Activated CD4-positive, alpha-beta memory T cell treated with anti-CD3 and anti-CD28 coated beads, Interleukin-2, amount 10 ng/mL, durations not matched to agents 7 days and 5 days (primary cell): ENCODE data around the gene LY86. TPM values are rescaled to one million over a fixed set of nuclear protein-coding genes. Genes with fewer than 3 reads are reported as not detected.

Experiments
- CTCF ChIA-PET: fragments of 350-600 bp; sonication (Branson Sonifier 250); formaldehyde crosslinking; loops from one replicate; lab custom pipeline; 2021; ENCODE audit warnings: antibody characterized with exemption, inconsistent platforms; lab: Charles Lee
- POLR2A ChIA-PET: fragments of 350-600 bp; sonication (Branson Sonifier 250); formaldehyde crosslinking; loops from one replicate; lab custom pipeline; 2021; ENCODE audit warnings: antibody characterized with exemption; lab: Charles Lee
- DNase-seq: peaks from one replicate; pipeline ENCODE4 v3.0.0-alpha.2; 2020
- H3K27ac Mint-ChIP-seq: one replicate; pipeline ENCODE4 v1.8.0; 2021; ENCODE audit warnings: mild to moderate bottlenecking, mixed read lengths
- H3K27me3 Mint-ChIP-seq: one replicate; pipeline ENCODE4 v1.8.0; 2021; ENCODE audit warnings: mixed read lengths
- H3K36me3 Mint-ChIP-seq: one replicate; pipeline ENCODE4 v1.8.0; 2021; ENCODE audit warnings: low read depth, mixed read lengths
- H3K4me1 Mint-ChIP-seq: one replicate; pipeline ENCODE4 v1.8.0; 2021; ENCODE audit warnings: mixed read lengths
- H3K4me3 Mint-ChIP-seq: one replicate; pipeline ENCODE4 v1.8.0; 2021; ENCODE audit warnings: mild to moderate bottlenecking, mixed read lengths
- H3K9me3 Mint-ChIP-seq: one replicate; pipeline ENCODE4 v1.8.0; 2021; ENCODE audit warnings: mixed read lengths
- total RNA-seq, 2 experiments: library from RNA; stranded (reverse); gene quantifications; one replicate each; pipeline ENCODE4 v1.2.3, GENCODE V29; 2021

LY86 gene
- total RNA-seq, 2 experiments from 2014 or later = 1.7 to 2.2 TPM

DNA sequence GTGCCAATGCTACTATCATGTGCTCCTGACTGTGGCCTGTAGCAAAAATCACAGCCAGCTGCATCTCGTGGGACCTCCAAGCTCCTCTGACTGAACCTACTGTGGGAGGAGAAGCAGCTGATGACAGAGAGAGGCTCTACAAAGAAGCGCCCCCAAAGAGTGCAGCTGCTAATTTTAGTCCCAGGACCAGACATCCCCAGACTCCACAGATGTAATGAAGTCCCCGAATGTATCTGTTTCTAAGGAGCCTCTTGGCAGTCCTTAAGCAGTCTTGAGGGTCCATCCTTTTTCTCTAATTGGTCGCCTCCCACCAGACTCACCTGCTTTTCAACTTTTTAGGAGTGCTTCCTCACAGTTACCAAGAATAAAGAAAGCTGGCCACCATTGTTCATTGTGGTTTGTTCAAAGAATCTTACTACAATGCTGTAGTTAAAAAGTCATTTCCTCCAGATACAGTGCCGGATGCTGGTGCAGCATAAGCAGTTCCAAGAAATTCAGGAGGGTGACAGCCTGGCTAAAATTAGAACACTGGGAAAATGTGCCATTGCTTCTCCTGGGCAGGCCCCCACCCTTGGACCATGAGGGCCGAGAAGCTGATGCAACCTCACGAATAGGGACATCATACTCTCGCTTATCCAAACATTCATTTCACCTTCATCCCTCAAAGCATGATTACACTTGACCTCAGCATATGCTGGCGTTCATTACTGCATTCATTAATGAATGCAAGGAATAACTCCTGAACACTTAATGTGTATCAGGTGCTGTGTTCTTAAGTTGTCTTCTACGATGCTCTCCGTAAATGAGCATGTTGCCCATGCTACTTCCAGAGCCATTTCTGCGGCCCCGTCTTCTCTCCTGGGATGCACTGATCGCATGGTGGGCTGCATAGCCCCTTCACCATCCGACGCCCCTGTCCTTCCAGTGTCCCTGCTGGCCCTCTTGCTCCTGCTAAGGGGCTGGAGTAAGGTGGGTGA, 66.4 kb downstream of the LY86 start:
- H3K27ac Mint-ChIP-seq = peak overlapping the region; percentile 95
- no peaks in the 10 kb centered on the region for H3K27me3 Mint-ChIP-seq
- peaks cover 15% of the 10 kb centered on the region for H3K9me3 Mint-ChIP-seq
- peak; percentile 74 for DNase-seq
- H3K36me3 Mint-ChIP-seq = peaks cover 44% of the 10 kb centered on the region
- POLR2A ChIA-PET = interaction anchor here (0.6 to 3.2 kb wide), 8 partner anchors 9 to 140 kb away, joined by 3 to 39 read pairs (median 4); no protein-coding TSS in a partner anchor
- H3K4me1 Mint-ChIP-seq = peaks cover 95% of the 10 kb centered on the region
- CTCF ChIA-PET = interaction anchor here (0.6 to 2.4 kb wide), 6 partner anchors 10 to 98 kb away, joined by 3 to 6 read pairs (median 3); no protein-coding TSS in a partner anchor
- H3K4me3 Mint-ChIP-seq = peak overlapping the region; percentile 25

DNA sequence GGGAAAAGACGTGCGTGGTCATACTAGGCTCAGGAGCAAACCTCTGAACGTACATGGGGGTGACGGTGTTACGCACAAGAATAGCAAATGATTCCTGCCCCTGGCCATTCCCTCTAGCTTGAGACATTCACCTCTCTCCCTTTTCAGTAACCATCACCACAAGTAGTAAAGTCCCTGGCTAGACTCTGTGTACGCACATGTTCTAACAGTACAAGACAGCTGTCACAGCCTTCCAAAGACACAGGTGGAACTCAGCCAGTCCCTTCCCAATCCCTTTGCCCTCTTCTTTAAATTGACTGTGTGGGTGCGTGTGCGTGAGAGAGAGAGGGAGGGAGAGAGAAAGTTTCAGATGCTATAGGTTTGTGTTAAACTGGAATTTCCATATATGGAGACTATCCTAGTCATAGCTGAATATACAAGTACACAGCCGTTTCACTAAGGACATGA, 67.3 kb downstream of the LY86 start:
- no peak for DNase-seq
- Mint-ChIP-seq H3K27me3 (no peaks in the 10 kb centered on the region), H3K4me1 (peaks cover 95% of the 10 kb centered on the region), H3K36me3 (peaks cover 39% of the 10 kb centered on the region), H3K27ac (peak overlapping the region; percentile 95), H3K4me3 (no peak overlapping the region), H3K9me3 (peaks cover 13% of the 10 kb centered on the region)
- ChIA-PET CTCF (interaction anchor here (1.7 kb wide), 1 partner anchor 21 kb away, joined by 3 read pairs; no protein-coding TSS in a partner anchor), POLR2A (interaction anchor here (1.6 to 3.2 kb wide), 3 partner anchors 28 to 46 kb away, joined by 7 to 39 read pairs (median 8); no protein-coding TSS in a partner anchor)

DNA sequence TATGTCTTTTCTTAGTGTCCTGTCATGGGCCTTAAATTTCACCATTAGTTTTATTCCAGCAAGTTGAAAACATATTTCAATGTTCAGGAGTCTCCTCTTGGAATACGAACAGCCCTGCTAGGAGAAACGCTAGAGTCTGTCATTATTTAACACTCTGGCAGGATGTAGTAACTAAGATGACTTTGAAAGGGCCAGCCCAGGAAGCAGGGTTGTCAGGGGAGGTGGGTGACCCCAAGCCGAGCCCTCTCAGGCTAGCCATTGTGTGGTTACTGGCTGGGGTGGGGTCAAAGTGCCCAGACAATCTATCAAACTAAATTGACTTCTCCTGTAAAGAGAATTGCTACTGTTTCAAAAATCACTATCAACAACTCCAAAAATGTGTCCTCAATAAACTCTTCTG, 67.8 kb downstream of the LY86 start:
- Mint-ChIP-seq H3K27me3 (no peaks in the 10 kb centered on the region), H3K36me3 (peaks cover 34% of the 10 kb centered on the region), H3K27ac (peak overlapping the region; percentile 95), H3K9me3 (peaks cover 9% of the 10 kb centered on the region), H3K4me1 (peaks cover 94% of the 10 kb centered on the region), H3K4me3 (no peak overlapping the region)
- DNase-seq = peak; percentile 45
- CTCF ChIA-PET = interaction anchor here (1.7 kb wide), 1 partner anchor 20 kb away, joined by 3 read pairs; no protein-coding TSS in a partner anchor
- POLR2A ChIA-PET = interaction anchor here (1.6 to 3.2 kb wide), 3 partner anchors 28 to 46 kb away, joined by 7 to 39 read pairs (median 8); no protein-coding TSS in a partner anchor

DNA sequence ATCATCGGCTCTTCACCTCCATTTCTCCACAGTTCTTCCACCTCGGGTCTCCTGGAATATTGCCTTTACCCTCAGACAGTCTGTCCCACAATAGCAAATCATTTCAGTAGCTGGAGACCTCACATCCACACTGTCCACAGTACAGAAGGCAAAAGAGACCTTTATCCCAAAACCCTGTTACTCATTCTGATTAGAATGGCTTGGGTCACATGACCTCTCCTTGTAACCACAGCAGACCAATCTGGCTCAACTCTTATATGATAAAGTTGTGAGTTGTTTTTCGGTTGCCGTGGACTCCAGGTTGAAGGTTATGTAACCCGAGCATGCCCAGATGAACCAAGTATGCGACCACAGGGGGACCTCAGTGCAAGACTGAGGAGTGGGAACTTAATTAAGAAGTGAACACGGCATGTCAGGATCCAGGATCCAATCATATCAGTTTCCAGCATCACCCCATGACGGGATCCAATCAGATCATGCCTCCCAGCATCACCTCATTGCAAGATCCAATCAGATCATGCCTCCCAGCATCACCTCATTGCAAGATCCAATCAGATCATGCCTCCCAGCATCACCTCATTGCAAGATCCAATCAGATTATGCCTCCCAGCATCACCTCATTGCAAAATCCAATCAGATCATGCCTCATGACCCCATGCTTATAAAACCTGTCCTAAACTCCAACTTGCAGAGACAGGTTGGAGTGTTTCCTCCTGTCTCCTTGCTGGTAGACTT, 68.7 kb downstream of the LY86 start:
- peaks cover 99% of the 10 kb centered on the region for H3K4me1 Mint-ChIP-seq

DNA sequence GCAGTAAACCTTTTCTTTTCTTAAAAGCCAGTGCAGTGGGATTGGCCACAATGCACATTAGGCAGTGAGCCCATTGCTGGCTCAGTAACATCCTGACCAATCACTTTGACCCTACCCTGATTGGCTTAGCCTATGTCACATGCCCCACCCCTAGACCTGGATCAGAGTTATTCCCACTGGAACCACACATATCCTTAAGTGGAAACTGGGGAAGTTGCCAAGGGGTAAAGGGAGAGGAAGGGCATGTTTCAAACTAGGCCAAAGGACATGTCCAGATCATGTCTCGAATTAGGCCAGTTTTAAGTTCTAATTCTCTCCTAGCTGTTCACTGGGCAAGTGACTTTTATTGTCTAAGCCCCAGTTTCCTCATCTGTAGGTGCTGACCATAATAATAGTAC, 69.3 kb downstream of the LY86 start:
- Mint-ChIP-seq H3K4me1 (peaks cover 98% of the 10 kb centered on the region), H3K27me3 (no peaks in the 10 kb centered on the region), H3K36me3 (peaks cover 31% of the 10 kb centered on the region), H3K9me3 (peaks cover 7% of the 10 kb centered on the region), H3K27ac (peak overlapping the region; percentile 95), H3K4me3 (no peak overlapping the region)
- no peak for DNase-seq
- CTCF ChIA-PET = no interaction called here
- POLR2A ChIA-PET = interaction anchor here (2.5 kb wide), 1 partner anchor 43 kb away, joined by 21 read pairs; no protein-coding TSS in a partner anchor

More for the DNA sequence above, 68.7 kb downstream of the LY86 start:
- Mint-ChIP-seq H3K9me3 (peaks cover 7% of the 10 kb centered on the region), H3K4me3 (no peak overlapping the region), H3K27me3 (no peaks in the 10 kb centered on the region), H3K36me3 (peaks cover 31% of the 10 kb centered on the region), H3K27ac (peak overlapping the region; percentile 95)
- POLR2A ChIA-PET = interaction anchor here (1.6 kb wide), 1 partner anchor 47 kb away, joined by 8 read pairs; no protein-coding TSS in a partner anchor
- no peak for DNase-seq
- CTCF ChIA-PET = no interaction called here

DNA sequence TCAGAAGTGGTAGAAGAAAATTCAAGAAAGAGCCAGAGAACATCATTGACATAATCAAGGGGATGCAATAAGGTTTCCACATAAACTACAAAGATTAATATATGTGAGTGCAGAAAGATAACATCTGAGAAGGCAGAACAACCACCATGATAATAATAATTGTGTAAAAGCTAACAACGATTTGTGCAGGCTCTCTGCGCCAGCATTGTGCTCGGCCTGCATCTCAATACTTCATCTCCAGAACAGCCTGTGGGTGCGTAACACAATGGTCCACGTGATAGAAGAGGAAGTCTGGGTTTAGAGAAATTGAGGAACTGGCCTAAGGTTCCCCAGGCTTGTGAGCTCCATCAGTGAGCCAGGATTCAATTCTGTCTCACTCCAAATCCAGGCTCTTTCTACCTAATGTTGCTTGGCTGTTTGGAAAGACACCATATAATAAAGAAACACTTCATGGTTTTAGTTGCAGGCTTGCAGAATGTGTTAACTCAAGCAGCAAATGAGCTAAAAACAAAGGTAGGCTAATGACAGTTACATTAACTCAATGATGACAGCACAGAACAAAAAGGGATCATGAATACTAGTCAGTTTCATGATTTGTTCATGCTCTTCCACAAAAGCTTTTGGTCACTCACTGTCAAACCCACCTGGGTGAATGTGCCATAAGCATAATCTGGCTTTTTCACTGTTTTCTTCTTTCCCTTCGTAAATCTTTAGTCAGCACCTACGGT, 71.2 kb downstream of the LY86 start:
- H3K27me3 Mint-ChIP-seq = peaks cover 5% of the 10 kb centered on the region
- DNase-seq = no peak
- H3K4me1 Mint-ChIP-seq = peaks cover 81% of the 10 kb centered on the region
- H3K9me3 Mint-ChIP-seq = peaks cover 7% of the 10 kb centered on the region
- H3K27ac Mint-ChIP-seq = peak overlapping the region; percentile 95
- ChIA-PET CTCF (interaction anchor here (0.8 to 4.3 kb wide), 3 partner anchors 17 to 49 kb away, joined by 3 to 21 read pairs (median 3); no protein-coding TSS in a partner anchor), POLR2A (interaction anchor here (0.9 to 2.5 kb wide), 9 partner anchors 9 to 70 kb away, joined by 3 to 21 read pairs (median 5); no protein-coding TSS in a partner anchor)
- no peak overlapping the region for H3K4me3 Mint-ChIP-seq
- peaks cover 18% of the 10 kb centered on the region for H3K36me3 Mint-ChIP-seq

DNA sequence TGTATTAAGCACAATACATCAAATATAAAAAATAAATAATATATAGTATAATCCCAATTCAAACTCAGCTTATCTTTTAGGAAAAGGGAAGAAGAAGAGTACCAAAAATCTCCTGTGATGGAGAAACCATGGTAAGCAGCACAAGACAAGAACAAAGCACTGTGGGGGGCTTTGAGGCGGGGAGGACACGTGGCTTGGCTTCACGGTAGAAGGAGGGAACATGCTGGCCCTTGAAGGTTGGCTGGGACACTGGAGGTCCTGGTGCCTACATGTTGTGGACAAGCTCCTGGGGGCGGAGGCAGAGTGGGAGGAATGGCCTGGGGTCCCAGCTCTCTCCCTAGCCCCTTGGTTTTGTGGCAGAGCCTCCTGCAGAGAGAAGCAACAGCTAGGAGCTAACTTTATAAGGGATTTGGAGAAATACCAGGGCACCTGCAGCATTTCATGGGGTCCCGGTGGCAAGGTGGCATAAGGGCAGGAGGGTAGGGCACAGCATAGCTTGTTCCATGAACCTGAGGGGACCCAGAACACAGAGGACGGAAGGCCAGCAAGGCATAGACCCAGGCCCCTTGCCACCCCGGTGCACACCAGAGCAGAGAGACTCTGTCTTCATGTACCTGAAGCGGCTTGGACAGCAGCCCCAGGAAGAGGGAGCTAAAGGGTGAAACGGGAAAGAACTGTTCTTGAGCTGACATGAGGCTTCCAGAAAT, 72.0 kb downstream of the LY86 start:
- DNase-seq = no peak
- peaks cover 6% of the 10 kb centered on the region for H3K27me3 Mint-ChIP-seq
- H3K27ac Mint-ChIP-seq = peak overlapping the region; percentile 95
- POLR2A ChIA-PET = interaction anchor here (0.9 to 2.5 kb wide), 6 partner anchors 8 to 71 kb away, joined by 3 to 21 read pairs (median 6); no protein-coding TSS in a partner anchor
- H3K36me3 Mint-ChIP-seq = peaks cover 15% of the 10 kb centered on the region
- peaks cover 74% of the 10 kb centered on the region for H3K4me1 Mint-ChIP-seq
- H3K9me3 Mint-ChIP-seq = peaks cover 7% of the 10 kb centered on the region
- CTCF ChIA-PET = interaction anchor here (1.4 to 4.3 kb wide), 2 partner anchors 16 to 47 kb away, joined by 3 to 21 read pairs; no protein-coding TSS in a partner anchor
- no peak overlapping the region for H3K4me3 Mint-ChIP-seq

DNA sequence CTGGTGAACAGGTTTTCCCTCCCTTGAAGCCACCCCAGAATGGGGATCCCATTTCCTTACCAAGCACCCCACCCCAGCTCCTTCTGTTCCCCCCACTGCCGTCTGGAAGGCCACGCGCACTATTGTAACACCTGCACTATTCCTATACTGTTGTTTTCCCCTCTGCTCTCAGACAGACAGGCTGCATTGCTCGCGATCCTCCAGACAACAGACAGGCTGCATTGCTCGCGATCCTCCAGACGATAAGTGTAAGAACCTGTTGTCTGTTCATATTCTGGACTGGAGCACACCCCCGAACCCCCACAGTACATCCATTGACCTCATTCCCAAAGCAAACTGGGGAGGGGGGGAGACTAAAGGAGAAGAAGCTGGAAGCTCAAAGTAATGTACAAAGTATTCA, 72.7 kb downstream of the LY86 start:
- Mint-ChIP-seq H3K36me3 (peaks cover 15% of the 10 kb centered on the region), H3K27me3 (peaks cover 8% of the 10 kb centered on the region), H3K4me3 (no peak overlapping the region), H3K4me1 (peaks cover 67% of the 10 kb centered on the region), H3K27ac (no peak overlapping the region), H3K9me3 (peaks cover 7% of the 10 kb centered on the region)
- no peak for DNase-seq
- CTCF ChIA-PET = interaction anchor here (4.3 kb wide), 1 partner anchor 15 kb away, joined by 21 read pairs; no protein-coding TSS in a partner anchor
- POLR2A ChIA-PET = no interaction called here

DNA sequence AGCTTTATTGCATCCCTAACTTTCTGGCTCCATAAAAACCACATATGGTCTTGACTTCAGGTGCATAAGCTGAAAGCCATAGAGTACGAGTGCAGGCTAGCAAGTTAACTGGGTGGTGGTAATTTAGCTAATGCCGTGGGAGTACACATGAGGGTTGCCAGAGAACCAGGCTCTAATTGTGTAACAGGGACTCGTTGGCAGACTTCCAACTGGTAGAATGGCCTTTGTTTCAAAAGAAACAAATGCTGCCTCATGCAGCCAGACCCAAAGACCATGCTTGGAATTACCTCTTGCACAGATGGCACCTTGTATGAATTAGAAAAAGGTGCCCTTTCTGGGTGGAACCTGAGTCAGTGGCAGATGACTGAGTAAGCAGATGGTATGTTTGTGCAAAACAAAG, 73.2 kb downstream of the LY86 start:
- Mint-ChIP-seq H3K4me1 (peaks cover 62% of the 10 kb centered on the region), H3K27me3 (peaks cover 8% of the 10 kb centered on the region), H3K36me3 (peaks cover 15% of the 10 kb centered on the region), H3K4me3 (no peak overlapping the region), H3K27ac (no peak overlapping the region), H3K9me3 (peaks cover 7% of the 10 kb centered on the region)
- ChIA-PET POLR2A (no interaction called here), CTCF (interaction anchor here (4.3 kb wide), 1 partner anchor 15 kb away, joined by 21 read pairs; no protein-coding TSS in a partner anchor)
- no peak for DNase-seq

DNA sequence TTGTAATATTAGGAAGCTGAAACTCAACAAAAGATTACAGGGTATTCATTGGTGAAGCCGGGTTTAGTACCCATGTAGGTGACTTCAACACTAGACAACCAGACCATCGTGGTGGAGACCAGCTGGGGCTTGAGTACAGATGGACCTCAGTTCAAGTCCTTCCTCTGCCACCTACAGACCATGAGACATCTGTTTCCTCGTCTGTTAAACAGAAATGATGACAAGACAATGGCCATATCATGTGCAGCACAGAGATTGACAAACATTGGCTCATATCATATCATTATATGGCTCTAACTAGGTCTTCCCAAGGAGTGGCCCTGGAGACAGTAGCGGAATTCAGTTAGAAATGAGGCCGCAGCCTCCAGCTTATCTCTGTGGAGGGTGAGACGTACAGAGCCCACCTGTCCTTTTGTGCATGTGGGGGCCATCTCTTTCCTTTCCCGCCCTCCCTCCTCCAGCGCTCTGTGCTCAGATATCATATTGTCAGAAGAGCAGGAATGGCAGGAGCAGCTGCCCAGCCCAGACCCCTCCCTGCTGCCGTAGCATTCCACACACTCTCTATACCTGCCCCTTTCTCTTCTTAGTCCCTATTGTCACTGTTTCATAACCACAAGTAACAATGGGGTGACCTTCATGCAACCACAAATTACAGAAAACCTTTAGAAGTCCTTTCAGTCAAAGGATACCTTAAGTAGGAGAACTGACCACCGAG, 75.1 kb downstream of the LY86 start:
- H3K4me1 Mint-ChIP-seq = peaks cover 43% of the 10 kb centered on the region
- no peak overlapping the region for H3K4me3 Mint-ChIP-seq
- ChIA-PET POLR2A (no interaction called here), CTCF (interaction anchor here (1.0 kb wide), 1 partner anchor 613 kb away, joined by 3 read pairs; no protein-coding TSS in a partner anchor)
- DNase-seq = no peak
- no peaks in the 10 kb centered on the region for H3K36me3 Mint-ChIP-seq
- no peak overlapping the region for H3K27ac Mint-ChIP-seq
- no peaks in the 10 kb centered on the region for H3K9me3 Mint-ChIP-seq
- H3K27me3 Mint-ChIP-seq = peaks cover 11% of the 10 kb centered on the region
